Measurements from ENCODE around the gene BACH2. TPM values are rescaled to one million over a fixed set of nuclear protein-coding genes. Genes with fewer than 3 reads are reported as not detected.
"Not testable (repeated sequence)": the region's sequence is repeated elsewhere in the genome, so short reads cannot be mapped to it uniquely, and the experiment has no call there.

BACH2 gene
- total RNA-seq, 1 experiment from 2014 or later: 0.06 TPM

GRCh38 chr6:89972025-89972381 lies 324.6 kb downstream of the BACH2 start:
- no peak for DNase-seq (ENCODE audit: low read depth)

GRCh38 chr6:89971338-89972024 lies 325.2 kb downstream of the BACH2 start:
- DNase-seq (ENCODE audit: low read depth): not testable (repeated sequence)

- peak; percentile 50 for DNase-seq (ENCODE audit: low read depth)
Measured at GRCh38 chr6:89970609-89971337, 325.9 kb downstream of the BACH2 start.

GRCh38 chr6:89970072-89970471 lies 326.6 kb downstream of the BACH2 start:
- no peak for DNase-seq (ENCODE audit: low read depth)

GRCh38 chr6:89966913-89967312 lies 329.7 kb downstream of the BACH2 start:
- DNase-seq (ENCODE audit: low read depth): no peak

- DNase-seq (ENCODE audit: low read depth): no peak
Measured at GRCh38 chr6:89966228-89966544, 330.5 kb downstream of the BACH2 start.

- DNase-seq (ENCODE audit: low read depth): no peak
Measured at GRCh38 chr6:89965441-89966227, 331.0 kb downstream of the BACH2 start.

- peak; percentile 43 for DNase-seq (ENCODE audit: low read depth)
Measured at GRCh38 chr6:89963391-89963790, 333.3 kb downstream of the BACH2 start.

GRCh38 chr6:89961481-89961880 lies 335.2 kb downstream of the BACH2 start:
- DNase-seq (ENCODE audit: low read depth): no peak

GRCh38 chr6:89959883-89960282 lies 336.8 kb downstream of the BACH2 start:
- no peak for DNase-seq (ENCODE audit: low read depth)

- no peak for DNase-seq (ENCODE audit: low read depth)
Measured at GRCh38 chr6:89956182-89956581, 340.5 kb downstream of the BACH2 start.

GRCh38 chr6:89955364-89955763 lies 341.3 kb downstream of the BACH2 start:
- DNase-seq (ENCODE audit: low read depth): no peak

- DNase-seq (ENCODE audit: low read depth): no peak
Measured at GRCh38 chr6:89954721-89955148, 341.9 kb downstream of the BACH2 start.

GRCh38 chr6:89952686-89953085 lies 344.0 kb downstream of the BACH2 start:
- DNase-seq (ENCODE audit: low read depth): peak; percentile 84

- no peak for DNase-seq (ENCODE audit: low read depth)
Measured at GRCh38 chr6:89952105-89952671, 344.5 kb downstream of the BACH2 start.

- DNase-seq (ENCODE audit: low read depth): no peak
Measured at GRCh38 chr6:89951574-89952104, 345.0 kb downstream of the BACH2 start.

- no peak for DNase-seq (ENCODE audit: low read depth)
Measured at GRCh38 chr6:89950879-89951391, 345.7 kb downstream of the BACH2 start.

GRCh38 chr6:89950446-89950845 lies 346.2 kb downstream of the BACH2 start:
- no peak for DNase-seq (ENCODE audit: low read depth)

GRCh38 chr6:89948876-89949275 lies 347.8 kb downstream of the BACH2 start:
- peak; percentile 31 for DNase-seq (ENCODE audit: low read depth)

GRCh38 chr6:89944826-89945407 lies 351.7 kb downstream of the BACH2 start:
- DNase-seq (ENCODE audit: low read depth): peak; percentile 34

- no peak for DNase-seq (ENCODE audit: low read depth)
Measured at GRCh38 chr6:89944181-89944755, 352.4 kb downstream of the BACH2 start.
